Thymus (tissue), 11 donors: ENCODE measurements around the gene RNF43. TPM values are rescaled to one million over a fixed set of nuclear protein-coding genes. Genes with fewer than 3 reads are reported as not detected.
A peak's percentile ranks its signal among the peaks of the same experiment; 100 is the strongest.

Experiments used
- DNase-seq, 9 donors: peaks; one replicate each; pipeline ENCODE4 v3.0.0-alpha.2; 2013; ENCODE audit warnings: low spot score in 9 of 9, low read depth in 6 of 9, missing footprints in 1 of 9
- H3K27ac ChIP-seq, 2 donors: one replicate each; pipeline ENCODE4 v1.5.1; 2013; ENCODE audit warnings: control low read depth in 1 of 2, low read depth in 1 of 2, low read length in 1 of 2, mild to moderate bottlenecking in 1 of 2, moderate library complexity in 1 of 2
- H3K27me3 ChIP-seq, 2 donors: one replicate each; pipeline ENCODE4 v1.5.1; 2013; ENCODE audit warnings: low read length in 1 of 2; ENCODE audit not compliant: control insufficient read depth in 2 of 2, insufficient read depth in 1 of 2
- H3K36me3 ChIP-seq, 2 donors: one replicate each; pipeline ENCODE4 v1.5.1; 2013; ENCODE audit warnings: low read length in 1 of 2, mild to moderate bottlenecking in 1 of 2, moderate library complexity in 1 of 2; ENCODE audit not compliant: control insufficient read depth in 2 of 2, insufficient read depth in 2 of 2
- H3K4me1 ChIP-seq, 2 donors: one replicate each; pipeline ENCODE4 v1.5.1; 2013; ENCODE audit warnings: low read length in 2 of 2; ENCODE audit not compliant: control insufficient read depth in 2 of 2, insufficient read depth in 2 of 2
- H3K4me3 ChIP-seq, 2 donors: one replicate each; pipeline ENCODE4 v1.5.1; 2013; ENCODE audit warnings: low read length in 2 of 2, control low read depth in 1 of 2, mild to moderate bottlenecking in 1 of 2
- H3K9me3 ChIP-seq, 2 donors: one replicate each; pipeline ENCODE4 v1.5.1; 2013; ENCODE audit warnings: low read length in 1 of 2, mild to moderate bottlenecking in 1 of 2; ENCODE audit not compliant: control insufficient read depth in 2 of 2, insufficient read depth in 1 of 2
- WGBS: extraction: QIAGEN DNeasy Blood & Tissue Kit; methylation state at CpG from one replicate; pipeline ENCODE4 v1.1.7; 2013; 5-methylcytosine and 5-hydroxymethylcytosine counted together
- polyA plus RNA-seq: library from polyadenylated mRNA; stranded (reverse); fragments of 200-250 nt; gene quantifications from one replicate; pipeline ENCODE4 v1.2.3, GENCODE V29; 2013
- total RNA-seq: library from RNA; stranded (reverse); fragments of 120-200 nt; gene quantifications from one replicate; pipeline ENCODE4 v1.2.4, GENCODE V29; 2013
- donor health status: healthy.

The RNF43 gene
- total and polyA plus RNA-seq, 2 donors, result 2.2 to 3.4 TPM

- H3K4me1 ChIP-seq, result peaks cover 0 to 4% of the 10 kb centered on the region in 2 donors
- no peaks in the 10 kb centered on the region for H3K9me3 ChIP-seq
- no peak for DNase-seq
- no peaks in the 10 kb centered on the region for H3K36me3 ChIP-seq
- 95% methylated on average over 1 of the region's 1 CpG for WGBS
- no peak overlapping the region for H3K4me3 ChIP-seq
- no peak overlapping the region for H3K27ac ChIP-seq
- H3K27me3 ChIP-seq, result no peaks in the 10 kb centered on the region
These were observed 5.2 kb downstream of the RNF43 start for GRCh38 chr17:58412064-58412703.

- H3K27ac ChIP-seq, result no peak overlapping the region
- H3K27me3 ChIP-seq, result no peaks in the 10 kb centered on the region
- WGBS, result 92% methylated on average over 1 of the region's 1 CpG
- H3K4me1 ChIP-seq, result no peaks in the 10 kb centered on the region
- H3K9me3 ChIP-seq, result no peaks in the 10 kb centered on the region
- no peak for DNase-seq
- no peak overlapping the region for H3K4me3 ChIP-seq
- H3K36me3 ChIP-seq, result no peaks in the 10 kb centered on the region
These were observed 5.9 kb downstream of the RNF43 start for GRCh38 chr17:58411408-58411894.

GRCh38 chr17:58410714-58411407 lies 6.5 kb downstream of the RNF43 start:
- H3K4me3 ChIP-seq, result no peak overlapping the region
- no peaks in the 10 kb centered on the region for H3K36me3 ChIP-seq
- DNase-seq, result no peak
- H3K4me1 ChIP-seq, result no peaks in the 10 kb centered on the region
- H3K27ac ChIP-seq, result no peak overlapping the region
- H3K27me3 ChIP-seq, result no peaks in the 10 kb centered on the region
- no peaks in the 10 kb centered on the region for H3K9me3 ChIP-seq

- Histone ChIP-seq H3K4me1 (no peaks in the 10 kb centered on the region), H3K9me3 (no peaks in the 10 kb centered on the region), H3K4me3 (no peak overlapping the region), H3K27me3 (no peaks in the 10 kb centered on the region), H3K27ac (no peak overlapping the region), H3K36me3 (no peaks in the 10 kb centered on the region)
- DNase-seq, result no peak
- 97% methylated on average over 5 of the region's 5 CpGs for WGBS
These were observed 7.9 kb downstream of the RNF43 start for GRCh38 chr17:58409432-58409831.

- Histone ChIP-seq H3K4me3 (no peak overlapping the region), H3K36me3 (no peaks in the 10 kb centered on the region), H3K4me1 (peaks cover 0 to 3% of the 10 kb centered on the region in 2 donors), H3K9me3 (no peaks in the 10 kb centered on the region), H3K27ac (peak overlapping the region; percentile 26 to 58), H3K27me3 (no peaks in the 10 kb centered on the region)
- 94% methylated on average over 6 of the region's 6 CpGs for WGBS
- no peak for DNase-seq
These were observed 14.0 kb downstream of the RNF43 start for GRCh38 chr17:58403311-58403710.

- Histone ChIP-seq H3K36me3 (no peaks in the 10 kb centered on the region), H3K4me3 (no peak overlapping the region), H3K27ac (peak overlapping the region in 1 of 2 donors; percentile 51), H3K27me3 (no peaks in the 10 kb centered on the region), H3K9me3 (no peaks in the 10 kb centered on the region), H3K4me1 (peaks cover 0 to 3% of the 10 kb centered on the region in 2 donors)
- DNase-seq, result no peak
- 92% methylated on average over 1 of the region's 1 CpG for WGBS
These were observed 14.7 kb downstream of the RNF43 start for GRCh38 chr17:58402679-58403078.

GRCh38 chr17:58402047-58402446 lies 15.3 kb downstream of the RNF43 start:
- Histone ChIP-seq H3K4me1 (peaks cover 0 to 3% of the 10 kb centered on the region in 2 donors), H3K4me3 (no peak overlapping the region), H3K9me3 (no peaks in the 10 kb centered on the region), H3K36me3 (no peaks in the 10 kb centered on the region), H3K27me3 (no peaks in the 10 kb centered on the region), H3K27ac (peak overlapping the region in 1 of 2 donors; percentile 51)
- DNase-seq, result no peak

GRCh38 chr17:58401287-58401686 lies 16.0 kb downstream of the RNF43 start:
- no peak for DNase-seq
- Histone ChIP-seq H3K36me3 (no peaks in the 10 kb centered on the region), H3K9me3 (no peaks in the 10 kb centered on the region), H3K27ac (no peak overlapping the region), H3K27me3 (no peaks in the 10 kb centered on the region), H3K4me3 (no peak overlapping the region), H3K4me1 (peaks cover 0 to 3% of the 10 kb centered on the region in 2 donors)
- 83% methylated on average over 2 of the region's 2 CpGs for WGBS

- H3K27ac ChIP-seq, result no peak overlapping the region
- no peak overlapping the region for H3K4me3 ChIP-seq
- H3K27me3 ChIP-seq, result no peaks in the 10 kb centered on the region
- H3K9me3 ChIP-seq, result no peaks in the 10 kb centered on the region
- H3K36me3 ChIP-seq, result no peaks in the 10 kb centered on the region
- no peak for DNase-seq
- peaks cover 0 to 3% of the 10 kb centered on the region in 2 donors for H3K4me1 ChIP-seq
These were observed 16.5 kb downstream of the RNF43 start for GRCh38 chr17:58400826-58401225.
